NB4 (cell line): ENCODE measurements around the gene CFAP97D1.

Experiments
- MAX ChIP-seq: IDR thresholded peaks from 2 replicates; pipeline ENCODE4 v1.6.1; 2011; ENCODE audit warnings: low read depth, low read length
- POLR2A ChIP-seq: IDR thresholded peaks from 2 replicates; pipeline ENCODE4 v1.6.1; 2011; ENCODE audit warnings: mild to moderate bottlenecking; ENCODE audit not compliant: insufficient read length; ENCODE audit errors: extremely low read depth
- TF ChIP-seq, protein P1 (sequence below): IDR thresholded peaks from one replicate; pipeline ENCODE4 v1.5.1; 2012; ENCODE audit warnings: low read depth, low read length

DNA sequence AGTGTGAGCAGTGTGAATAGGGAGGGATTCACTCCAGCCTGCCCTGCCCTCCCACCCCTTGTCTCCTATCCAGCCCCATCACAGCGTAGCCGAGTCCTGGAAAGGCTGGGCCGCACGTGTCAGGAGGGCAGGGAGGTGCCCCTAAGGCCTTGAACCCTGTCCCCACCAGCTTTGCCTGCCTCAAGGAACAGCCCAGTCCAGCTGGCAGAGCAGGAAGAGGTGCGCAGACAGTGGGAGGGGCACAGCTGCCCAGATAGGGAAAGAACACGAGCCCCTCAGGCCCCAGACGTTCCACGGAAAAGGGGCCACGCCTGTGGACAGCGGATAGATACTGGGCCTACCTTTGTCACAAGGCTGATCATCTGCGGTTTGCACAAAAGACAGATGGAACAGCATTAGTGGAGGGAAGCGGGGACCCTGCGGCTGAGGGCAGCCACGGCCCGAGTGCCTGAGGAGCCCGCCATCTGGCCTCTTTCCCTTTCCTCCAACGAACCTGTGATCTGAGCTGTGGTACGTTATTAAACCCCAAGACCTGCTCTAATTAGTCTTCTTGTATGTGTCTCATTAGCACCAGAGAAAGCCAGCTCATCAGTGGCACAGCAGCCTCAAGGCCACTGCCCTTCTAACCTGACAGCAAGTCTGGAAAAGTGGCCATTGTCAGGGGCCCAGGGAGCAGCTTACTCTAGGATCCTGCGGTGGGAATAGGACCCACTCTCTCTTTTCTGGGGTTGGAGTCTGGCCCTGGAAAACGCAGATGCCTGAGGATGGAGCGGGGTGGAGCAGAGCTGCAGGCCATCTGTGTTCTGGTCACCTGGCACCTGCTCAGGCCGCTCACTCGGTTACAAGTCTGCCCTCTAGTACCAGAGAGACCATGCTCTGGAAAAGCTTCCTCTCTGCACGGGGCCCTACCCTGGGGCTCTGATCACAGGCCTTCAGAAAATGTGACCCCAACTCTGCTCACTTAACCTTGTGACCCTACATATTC, 36.4 kb downstream of the CFAP97D1 start:
- TF ChIP-seq, protein P1, sequence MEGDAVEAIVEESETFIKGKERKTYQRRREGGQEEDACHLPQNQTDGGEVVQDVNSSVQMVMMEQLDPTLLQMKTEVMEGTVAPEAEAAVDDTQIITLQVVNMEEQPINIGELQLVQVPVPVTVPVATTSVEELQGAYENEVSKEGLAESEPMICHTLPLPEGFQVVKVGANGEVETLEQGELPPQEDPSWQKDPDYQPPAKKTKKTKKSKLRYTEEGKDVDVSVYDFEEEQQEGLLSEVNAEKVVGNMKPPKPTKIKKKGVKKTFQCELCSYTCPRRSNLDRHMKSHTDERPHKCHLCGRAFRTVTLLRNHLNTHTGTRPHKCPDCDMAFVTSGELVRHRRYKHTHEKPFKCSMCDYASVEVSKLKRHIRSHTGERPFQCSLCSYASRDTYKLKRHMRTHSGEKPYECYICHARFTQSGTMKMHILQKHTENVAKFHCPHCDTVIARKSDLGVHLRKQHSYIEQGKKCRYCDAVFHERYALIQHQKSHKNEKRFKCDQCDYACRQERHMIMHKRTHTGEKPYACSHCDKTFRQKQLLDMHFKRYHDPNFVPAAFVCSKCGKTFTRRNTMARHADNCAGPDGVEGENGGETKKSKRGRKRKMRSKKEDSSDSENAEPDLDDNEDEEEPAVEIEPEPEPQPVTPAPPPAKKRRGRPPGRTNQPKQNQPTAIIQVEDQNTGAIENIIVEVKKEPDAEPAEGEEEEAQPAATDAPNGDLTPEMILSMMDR: no peak
- TF ChIP-seq POLR2A (no peak), MAX (no peak)
